Spleen (tissue), 11 donors: Measurements from ENCODE around the gene PTCD3. TPM values are rescaled to one million over a fixed set of nuclear protein-coding genes. Genes with fewer than 3 reads are reported as not detected.

Source experiments
- DNase-seq: peaks from one replicate; pipeline ENCODE4 v3.0.0-alpha.2; 2020
- H3K27ac ChIP-seq, 8 donors: fragments of 200-600 bp; sonication (generic) in 7 of 8; 1 replicate in 4 of 8; 2 replicates in 4 of 8; pipeline versions ENCODE4 v1.5.0 to v1.8.0; 2016 to 2021; ENCODE audit warnings: inconsistent platforms in 4 of 8, mild to moderate bottlenecking in 4 of 8, moderate library complexity in 1 of 8
- H3K27me3 ChIP-seq, 7 donors: fragments of 200-600 bp; sonication (generic) in 6 of 7; replicated peaks in 1 of 7; 1 replicate in 4 of 7; 2 replicates in 3 of 7; pipeline versions ENCODE4 v1.5.0 to v1.8.0; 2016 to 2021; ENCODE audit warnings: inconsistent platforms in 3 of 7, mild to moderate bottlenecking in 1 of 7
- H3K36me3 ChIP-seq, 6 donors: fragments of 200-600 bp; sonication (generic) in 5 of 6; 1 replicate in 4 of 6; 2 replicates in 2 of 6; pipeline versions ENCODE4 v1.5.0 to v1.8.0; 2016 to 2021; ENCODE audit warnings: inconsistent platforms in 2 of 6
- H3K4me1 ChIP-seq, 6 donors: fragments of 200-600 bp; sonication (generic) in 5 of 6; 1 replicate in 3 of 6; 2 replicates in 3 of 6; pipeline versions ENCODE4 v1.5.0 to v1.8.0; 2016 to 2021; ENCODE audit warnings: inconsistent platforms in 3 of 6
- H3K4me3 ChIP-seq, 8 donors: fragments of 200-600 bp; sonication (generic) in 7 of 8; 1 replicate in 4 of 8; 2 replicates in 4 of 8; pipeline versions ENCODE4 v1.5.0 to v1.8.0; 2016 to 2021; ENCODE audit warnings: inconsistent platforms in 4 of 8, mild to moderate bottlenecking in 4 of 8, moderate library complexity in 2 of 8
- H3K9me3 ChIP-seq, 8 donors: fragments of 200-600 bp; sonication (generic) in 7 of 8; 1 replicate in 4 of 8; 2 replicates in 4 of 8; pipeline versions ENCODE4 v1.5.0 to v1.8.0; 2016 to 2021; ENCODE audit warnings: inconsistent platforms in 4 of 8
- POLR2A ChIP-seq, 3 donors: fragments of 450-650 bp; IDR thresholded peaks; one replicate each; pipeline ENCODE4 v1.5.1; 2017; ENCODE audit warnings: antibody characterized with exemption in 3 of 3, mild to moderate bottlenecking in 1 of 3
- POLR2AphosphoS5 ChIP-seq, 3 donors: sonication (generic); formaldehyde crosslinking; IDR thresholded peaks; one replicate each; pipeline ENCODE4 v1.5.1; 2017; ENCODE audit warnings: antibody characterized with exemption in 3 of 3
- WGBS, 5 donors: extraction: QIAGEN DNeasy Blood & Tissue Kit in 3 of 5; methylation state at CpG; one replicate each; pipeline versions ENCODE4 v1.1.5 to v1.1.7; 2013 to 2018; 5-methylcytosine and 5-hydroxymethylcytosine counted together
- intact Hi-C: fragments of 100-400 bp; cut with DNase I; formaldehyde crosslinking; loops from one replicate; pipeline ENCODE4 v1.15.0; 2023; ENCODE audit warnings: low total_unique reads
- polyA plus RNA-seq, 3 donors: library from polyadenylated mRNA; stranded (reverse); fragments of 200-250 nt; gene quantifications; one replicate each; pipeline ENCODE4 v1.2.1, GENCODE V29; 2013
- total RNA-seq, 7 donors: library from RNA; depleted of rRNA in 3 of 7; stranded (reverse); fragments of >200 nt in 3 of 7; fragmentation: NEBNext Ultra II Directional in 4 of 7; extraction: Animal tissue kit (Norgen Biotek cat#: 25700) in 4 of 7; gene quantifications; one replicate each; pipeline versions ENCODE4 v1.1.0 to v1.2.1, GENCODE V29; 2016 to 2021
- TF ChIP-seq, protein P1 (sequence below), 11 experiments: fragments of 200-600 bp in 7 of 11; fragments of 450-650 bp in 4 of 11; sonication (generic) in 4 of 11; IDR thresholded peaks in 8 of 11; conservative IDR thresholded peaks in 3 of 11; 1 replicate in 7 of 11; 2 replicates in 4 of 11; pipeline versions ENCODE4 v1.4.0 to v1.8.0; 2016 to 2021; ENCODE audit warnings: antibody characterized with exemption in 11 of 11, inconsistent platforms in 4 of 11, mild to moderate bottlenecking in 1 of 11
- donor health status: healthy with polysubstance abuse.
- donor health status: DM: no; HTN: no; CAD: no; lungs with moderate emphysema.
- donor health status: DM: no; HTN: no; CAD: no.
- donor health status: Bipolar disorder and iron deficiency.
- donor health status: healthy.
- donor health status: DM: no; HTN: no; CAD: no.
- donor health status: DM: yes; HTN: yes; CAD: no.

Gene PTCD3
- total and polyA plus RNA-seq, 10 donors, result 29.8 to 126 (median 98.8) TPM

DNA sequence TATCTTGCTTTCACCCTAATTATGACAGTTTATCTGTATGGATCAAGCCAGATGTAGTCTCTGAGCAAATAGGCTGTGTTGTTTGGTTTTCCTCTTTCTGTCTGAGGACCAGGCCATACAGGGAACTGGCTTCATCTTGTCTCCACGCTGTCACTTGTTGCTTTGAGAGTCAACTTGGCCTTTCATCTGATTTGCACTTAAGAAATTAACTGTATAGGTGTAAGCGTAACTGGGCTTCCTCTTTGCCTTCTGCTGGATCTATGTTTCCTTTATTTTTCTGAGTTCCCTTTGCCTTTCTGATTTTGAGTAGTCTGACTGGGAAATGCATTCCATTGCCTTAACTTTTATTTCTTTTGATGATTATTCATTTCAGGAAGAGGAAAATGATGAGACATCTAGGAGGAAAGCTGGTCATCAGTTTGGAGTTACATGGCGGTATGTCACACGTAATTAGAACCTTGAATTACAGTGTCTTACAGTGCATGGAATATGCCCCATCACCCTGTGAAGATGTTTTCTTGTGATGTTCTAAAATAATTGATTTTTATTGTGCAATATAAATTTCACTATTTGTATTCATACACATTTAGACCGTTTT, 17.4 kb downstream of the PTCD3 start:
- no peak for TF ChIP-seq POLR2AphosphoS5 (IDR thresholded peaks at IDR 0.05)
- TF ChIP-seq POLR2A (IDR thresholded peaks at IDR 0.05), result no peak
- TF ChIP-seq, protein P1, sequence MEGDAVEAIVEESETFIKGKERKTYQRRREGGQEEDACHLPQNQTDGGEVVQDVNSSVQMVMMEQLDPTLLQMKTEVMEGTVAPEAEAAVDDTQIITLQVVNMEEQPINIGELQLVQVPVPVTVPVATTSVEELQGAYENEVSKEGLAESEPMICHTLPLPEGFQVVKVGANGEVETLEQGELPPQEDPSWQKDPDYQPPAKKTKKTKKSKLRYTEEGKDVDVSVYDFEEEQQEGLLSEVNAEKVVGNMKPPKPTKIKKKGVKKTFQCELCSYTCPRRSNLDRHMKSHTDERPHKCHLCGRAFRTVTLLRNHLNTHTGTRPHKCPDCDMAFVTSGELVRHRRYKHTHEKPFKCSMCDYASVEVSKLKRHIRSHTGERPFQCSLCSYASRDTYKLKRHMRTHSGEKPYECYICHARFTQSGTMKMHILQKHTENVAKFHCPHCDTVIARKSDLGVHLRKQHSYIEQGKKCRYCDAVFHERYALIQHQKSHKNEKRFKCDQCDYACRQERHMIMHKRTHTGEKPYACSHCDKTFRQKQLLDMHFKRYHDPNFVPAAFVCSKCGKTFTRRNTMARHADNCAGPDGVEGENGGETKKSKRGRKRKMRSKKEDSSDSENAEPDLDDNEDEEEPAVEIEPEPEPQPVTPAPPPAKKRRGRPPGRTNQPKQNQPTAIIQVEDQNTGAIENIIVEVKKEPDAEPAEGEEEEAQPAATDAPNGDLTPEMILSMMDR (IDR thresholded peaks at IDR 0.05 in 8 of 11, conservative IDR thresholded peaks at IDR 0.05 in 3 of 11), result no peak
- intact Hi-C loops, result no loop called here
- 86 to 98% (median 93%) methylated on average over 5 of the region's 5 CpGs for WGBS, 5 donors
- Histone ChIP-seq H3K36me3 (peaks cover 5 to 100% (median 100%) of the 10 kb centered on the region in 6 donors), H3K27ac (no peak overlapping the region), H3K4me3 (no peak overlapping the region), H3K27me3 (no peaks in the 10 kb centered on the region), H3K9me3 (no peaks in the 10 kb centered on the region), H3K4me1 (no peaks in the 10 kb centered on the region)
- DNase-seq, result no peak

DNA sequence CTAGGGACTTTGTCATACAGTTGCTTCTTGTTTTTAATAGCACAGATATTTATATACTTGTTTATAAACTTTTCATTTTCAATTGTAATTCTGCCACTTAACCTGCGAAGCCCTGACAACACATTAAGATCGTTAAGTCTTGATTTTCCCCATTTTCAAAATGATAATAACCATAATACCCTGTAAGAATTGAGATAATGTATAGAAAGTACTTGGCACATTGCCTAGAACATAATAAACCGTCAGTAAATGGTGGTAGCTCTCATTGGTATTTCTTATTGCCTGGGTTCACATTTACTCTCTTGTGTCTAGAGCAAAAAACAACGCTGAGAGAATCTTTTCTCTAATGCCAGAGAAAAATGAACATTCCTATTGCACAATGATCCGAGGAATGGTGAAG, 18.6 kb downstream of the PTCD3 start:
- no peaks in the 10 kb centered on the region for H3K27me3 ChIP-seq
- no peak overlapping the region for H3K4me3 ChIP-seq
- no peak overlapping the region for H3K27ac ChIP-seq
- intact Hi-C loops, result no loop called here
- no peak for DNase-seq
- H3K4me1 ChIP-seq, result no peaks in the 10 kb centered on the region
- H3K36me3 ChIP-seq, result peaks cover 5 to 100% (median 99%) of the 10 kb centered on the region in 6 donors
- no peaks in the 10 kb centered on the region for H3K9me3 ChIP-seq
- 88 to 94% (median 90%) methylated on average over 5 of the region's 5 CpGs for WGBS, 5 donors
- TF ChIP-seq POLR2A (IDR thresholded peaks at IDR 0.05) (no peak), POLR2AphosphoS5 (IDR thresholded peaks at IDR 0.05) (no peak)
- TF ChIP-seq, protein P1 (IDR thresholded peaks at IDR 0.05 in 8 of 11, conservative IDR thresholded peaks at IDR 0.05 in 3 of 11), result no peak

DNA sequence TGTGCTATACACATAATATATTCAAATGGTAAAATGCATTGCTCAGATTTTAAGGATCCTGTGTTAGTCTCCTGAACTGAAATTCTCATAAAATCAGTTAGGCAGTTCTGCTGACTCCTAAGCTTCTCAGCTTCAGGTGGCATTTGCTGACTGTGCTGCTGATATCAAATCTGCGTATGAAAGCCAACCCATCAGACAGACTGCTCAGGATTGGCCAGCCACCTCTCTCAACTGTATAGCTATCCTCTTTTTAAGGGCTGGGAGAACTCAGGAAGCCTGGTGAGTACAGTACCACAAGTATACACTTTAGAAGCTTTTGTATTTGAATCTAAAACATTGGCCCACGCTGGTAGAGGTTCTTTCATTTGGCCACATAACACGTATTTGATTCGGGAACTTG, 28.7 kb downstream of the PTCD3 start:
- 95 to 99% (median 96%) methylated on average over 4 of the region's 4 CpGs for WGBS, 5 donors
- H3K4me3 ChIP-seq, result no peak overlapping the region

DNA sequence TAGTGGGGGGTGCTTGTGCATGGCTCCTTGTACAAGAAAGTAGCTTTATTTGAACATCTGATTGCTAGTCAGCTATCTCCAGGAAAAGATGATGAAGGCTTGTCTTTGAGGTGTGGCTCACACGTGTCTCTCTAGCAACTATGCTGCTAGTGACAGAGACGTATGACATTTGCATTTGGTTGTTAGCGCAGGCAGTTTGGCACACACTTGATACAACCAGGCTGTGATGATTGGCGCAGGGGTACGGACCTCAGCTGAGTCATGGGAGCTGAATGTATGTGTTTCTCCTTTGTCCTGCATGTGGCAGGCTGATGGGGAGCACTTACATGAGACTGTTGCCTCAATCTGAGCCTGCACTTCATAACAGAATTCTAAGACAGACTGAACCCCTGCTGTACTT, 29.6 kb downstream of the PTCD3 start:
- Histone ChIP-seq H3K4me3 (no peak overlapping the region), H3K36me3 (peaks cover 12 to 100% (median 98%) of the 10 kb centered on the region in 6 donors), H3K9me3 (no peaks in the 10 kb centered on the region), H3K27me3 (no peaks in the 10 kb centered on the region), H3K27ac (no peak overlapping the region), H3K4me1 (no peaks in the 10 kb centered on the region)
- intact Hi-C loops, result no loop called here
- no peak for DNase-seq
- WGBS, 5 donors, result 88 to 95% (median 93%) methylated on average over 5 of the region's 5 CpGs
- TF ChIP-seq POLR2A (IDR thresholded peaks at IDR 0.05) (no peak), POLR2AphosphoS5 (IDR thresholded peaks at IDR 0.05) (no peak)
- TF ChIP-seq, protein P1 (IDR thresholded peaks at IDR 0.05 in 8 of 11, conservative IDR thresholded peaks at IDR 0.05 in 3 of 11), result no peak

More for the DNA sequence above, 28.7 kb downstream of the PTCD3 start:
- no peaks in the 10 kb centered on the region for H3K9me3 ChIP-seq
- no peaks in the 10 kb centered on the region for H3K4me1 ChIP-seq
- H3K27ac ChIP-seq, result no peak overlapping the region
- no peak for DNase-seq
- H3K36me3 ChIP-seq, result peaks cover 12 to 100% (median 99%) of the 10 kb centered on the region in 6 donors
- intact Hi-C loops, result no loop called here
- no peaks in the 10 kb centered on the region for H3K27me3 ChIP-seq
- no peak for TF ChIP-seq POLR2A (IDR thresholded peaks at IDR 0.05)
